NCI-H774 (cell line): Measurements from ENCODE around the gene DLGAP4.
"Not testable (repeated sequence)": the region's sequence is repeated elsewhere in the genome, so short reads cannot be mapped to it uniquely, and the experiment has no call there.

Source experiments
- DNase-seq: peaks from one replicate; lab custom pipeline; 2025; lab: John Stamatoyannopoulos, UW

Gene DLGAP4

GRCh38 chr20:36540551-36541211, 234.5 kb downstream of the DLGAP4 start:
- no peak for DNase-seq

GRCh38 chr20:36541227-36541767, 235.2 kb downstream of the DLGAP4 start, which contains the start of gene MYL9:
MYL9 (plus strand) TSS chr20:36541519; CDS start chr20:36544885, 3,366 bp downstream.
- no peak for DNase-seq

- DNase-seq: no peak
Measured at GRCh38 chr20:36541768-36542488, 235.8 kb downstream of the DLGAP4 start.

GRCh38 chr20:36542516-36543183, 236.5 kb downstream of the DLGAP4 start:
- no peak for DNase-seq

GRCh38 chr20:36543184-36544133, 237.3 kb downstream of the DLGAP4 start:
- no peak for DNase-seq

- no peak for DNase-seq
Measured at GRCh38 chr20:36544134-36545018, 238.2 kb downstream of the DLGAP4 start.

GRCh38 chr20:36546111-36546736, 240.1 kb downstream of the DLGAP4 start:
- DNase-seq: no peak

- DNase-seq: no peak
Measured at GRCh38 chr20:36547186-36548005, 241.3 kb downstream of the DLGAP4 start.

- no peak for DNase-seq
Measured at GRCh38 chr20:36548006-36548315, 241.8 kb downstream of the DLGAP4 start.

GRCh38 chr20:36548704-36549627, 242.8 kb downstream of the DLGAP4 start:
- no peak for DNase-seq

- DNase-seq: no peak
Measured at GRCh38 chr20:36549628-36549941, 243.4 kb downstream of the DLGAP4 start.

- no peak for DNase-seq
Measured at GRCh38 chr20:36549942-36550789, 244.0 kb downstream of the DLGAP4 start.

GRCh38 chr20:36550790-36551299, 244.7 kb downstream of the DLGAP4 start:
- no peak for DNase-seq

- DNase-seq: no peak
Measured at GRCh38 chr20:36555248-36555647, 249.1 kb downstream of the DLGAP4 start.

- no peak for DNase-seq
Measured at GRCh38 chr20:36562724-36563123, 256.6 kb downstream of the DLGAP4 start.

- DNase-seq: no peak
Measured at GRCh38 chr20:36563374-36563773, 257.2 kb downstream of the DLGAP4 start.

GRCh38 chr20:36564078-36564725, 258.1 kb downstream of the DLGAP4 start:
- DNase-seq: not testable (repeated sequence)
